Chondrocyte (in vitro differentiated cells): Measurements from ENCODE around the gene EYA4. TPM values are rescaled to one million over a fixed set of nuclear protein-coding genes. Genes with fewer than 3 reads are reported as not detected.

Experiments used
- DNase-seq: peaks from one replicate; pipeline ENCODE4 v3.0.0; 2021; ENCODE audit warnings: mixed read lengths, low spot score
- H3K27ac Mint-ChIP-seq: one replicate; pipeline ENCODE4 v1.8.0; 2021; ENCODE audit warnings: mild to moderate bottlenecking, moderate library complexity, mixed read lengths; ENCODE audit not compliant: unreplicated experiment
- H3K27me3 Mint-ChIP-seq: 2 replicates; pipeline ENCODE4 v1.8.0; 2021; ENCODE audit warnings: low read depth, mixed read lengths
- H3K36me3 Mint-ChIP-seq: 2 replicates; pipeline ENCODE4 v1.8.0; 2021; ENCODE audit warnings: low read depth, mixed read lengths
- H3K4me1 Mint-ChIP-seq: 2 replicates; pipeline ENCODE4 v1.8.0; 2021; ENCODE audit warnings: low read depth, mild to moderate bottlenecking, mixed read lengths
- H3K4me3 Mint-ChIP-seq: one replicate; pipeline ENCODE4 v1.8.0; 2021; ENCODE audit warnings: mild to moderate bottlenecking, moderate library complexity, mixed read lengths; ENCODE audit not compliant: unreplicated experiment
- H3K9me3 Mint-ChIP-seq: 2 replicates; pipeline ENCODE4 v1.8.0; 2021; ENCODE audit warnings: low read depth, mixed read lengths
- CTCF ChIP-seq: fragments of 200-600 bp; sonication (generic); IDR thresholded peaks from 2 replicates; pipeline ENCODE4 v1.5.0; 2021; ENCODE audit warnings: antibody characterized with exemption, mild to moderate bottlenecking, moderate library complexity
- total RNA-seq: library from RNA; stranded (reverse); gene quantifications from 3 replicates; pipeline ENCODE4 v1.2.1, GENCODE V29; 2021

The EYA4 gene
- total RNA-seq, 1 donor from 2014 or later, result 7.9 TPM

GRCh38 chr6:133523816-133524215 lies 282.7 kb downstream of the EYA4 start:
- no peaks in the 10 kb centered on the region for H3K27me3 Mint-ChIP-seq

GRCh38 chr6:133526436-133526835 lies 285.3 kb downstream of the EYA4 start:
- Mint-ChIP-seq H3K36me3 (peaks cover 2% of the 10 kb centered on the region), H3K9me3 (peaks cover 8% of the 10 kb centered on the region), H3K4me3 (no peak overlapping the region), H3K27me3 (no peaks in the 10 kb centered on the region), H3K4me1 (peaks cover 4% of the 10 kb centered on the region), H3K27ac (no peak overlapping the region)
- DNase-seq, result no peak
- no peak for TF ChIP-seq CTCF

More at GRCh38 chr6:133523816-133524215, 282.7 kb downstream of the EYA4 start:
- Mint-ChIP-seq H3K9me3 (peaks cover 8% of the 10 kb centered on the region), H3K36me3 (peaks cover 2% of the 10 kb centered on the region), H3K4me1 (peaks cover 4% of the 10 kb centered on the region), H3K4me3 (no peak overlapping the region), H3K27ac (no peak overlapping the region)
- no peak for TF ChIP-seq CTCF
- DNase-seq, result no peak

GRCh38 chr6:133528566-133528965 lies 287.4 kb downstream of the EYA4 start:
- Mint-ChIP-seq H3K4me1 (peaks cover 4% of the 10 kb centered on the region), H3K27me3 (no peaks in the 10 kb centered on the region), H3K9me3 (peaks cover 8% of the 10 kb centered on the region), H3K4me3 (no peak overlapping the region), H3K36me3 (peaks cover 7% of the 10 kb centered on the region), H3K27ac (no peak overlapping the region)
- no peak for DNase-seq
- no peak for TF ChIP-seq CTCF

GRCh38 chr6:133532908-133533307 lies 291.8 kb downstream of the EYA4 start:
- Mint-ChIP-seq H3K36me3 (peaks cover 6% of the 10 kb centered on the region), H3K27me3 (no peaks in the 10 kb centered on the region), H3K4me3 (no peak overlapping the region), H3K4me1 (peaks cover 4% of the 10 kb centered on the region), H3K27ac (no peak overlapping the region), H3K9me3 (no peaks in the 10 kb centered on the region)
- TF ChIP-seq CTCF, result no peak
- no peak for DNase-seq

GRCh38 chr6:133539502-133540259 lies 298.5 kb downstream of the EYA4 start:
- no peaks in the 10 kb centered on the region for H3K9me3 Mint-ChIP-seq
- H3K27ac Mint-ChIP-seq, result no peak overlapping the region

More at GRCh38 chr6:133539502-133540259, 298.5 kb downstream of the EYA4 start:
- DNase-seq, result no peak
- Mint-ChIP-seq H3K36me3 (no peaks in the 10 kb centered on the region), H3K27me3 (no peaks in the 10 kb centered on the region), H3K4me1 (no peaks in the 10 kb centered on the region), H3K4me3 (no peak overlapping the region)
- no peak for TF ChIP-seq CTCF
